ENCODE results near the gene ZNF502. TPM values are rescaled to one million over a fixed set of nuclear protein-coding genes. Genes with fewer than 3 reads are reported as not detected.

The ZNF502 gene
- polyA plus RNA-seq, 12 donors, result 5.1 to 9.2 (median 7.4) TPM; not detected in 1

DNA sequence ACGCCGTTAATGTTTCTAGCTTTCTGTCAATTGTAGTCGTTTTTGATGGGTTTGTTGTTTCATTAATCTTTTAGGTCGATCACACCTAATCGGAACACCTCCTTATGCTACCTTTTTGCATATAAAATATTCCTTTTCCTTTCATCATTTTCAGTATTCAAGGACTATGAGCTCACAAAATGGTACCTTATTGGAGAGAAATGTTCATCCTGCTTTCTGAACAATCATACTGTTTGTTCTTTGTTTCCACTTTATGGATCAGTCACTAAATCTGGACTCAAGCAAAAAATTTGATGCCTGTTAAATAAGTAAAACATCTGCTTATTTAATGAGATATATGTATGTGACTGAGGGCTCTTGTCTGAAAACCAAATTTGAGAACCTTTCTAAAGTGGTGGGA lies 50.2 kb downstream of the ZNF502 start:
- no peak for DNase-seq

GRCh38 chr3:44764248-44764647 lies 51.8 kb downstream of the ZNF502 start:
- no peak for DNase-seq

DNA sequence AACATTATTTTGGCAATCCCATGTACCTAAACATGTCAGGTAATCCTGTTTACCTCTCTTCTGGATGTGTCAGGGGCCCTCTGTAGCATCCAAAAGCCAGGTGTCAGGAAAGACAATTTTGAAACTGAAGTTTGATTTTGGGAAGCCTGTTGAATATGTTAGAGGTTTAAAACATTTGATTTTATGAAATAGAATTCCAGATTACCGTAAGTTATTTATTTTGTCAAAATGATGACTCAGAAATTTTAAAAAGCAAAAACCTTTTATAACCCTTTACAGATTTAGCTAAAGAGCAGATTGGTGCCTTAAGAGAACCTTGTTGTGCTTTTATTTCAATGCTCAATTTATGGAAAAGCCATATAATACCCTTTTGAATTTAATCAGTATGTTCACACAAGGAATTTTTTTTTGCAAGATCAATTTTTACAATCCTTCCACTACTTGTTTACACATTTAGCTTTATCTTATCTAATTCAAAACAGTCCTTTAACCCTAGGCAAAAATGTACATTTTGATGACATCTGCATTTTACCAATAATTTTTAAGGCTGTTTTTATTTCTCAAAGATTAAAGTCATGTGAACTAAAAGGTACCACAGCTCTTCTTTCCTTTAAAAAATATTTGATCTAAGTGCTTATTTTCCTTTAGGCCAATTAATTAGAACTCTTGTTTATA lies 59.1 kb downstream of the ZNF502 start:
- DNase-seq, result no peak

DNA sequence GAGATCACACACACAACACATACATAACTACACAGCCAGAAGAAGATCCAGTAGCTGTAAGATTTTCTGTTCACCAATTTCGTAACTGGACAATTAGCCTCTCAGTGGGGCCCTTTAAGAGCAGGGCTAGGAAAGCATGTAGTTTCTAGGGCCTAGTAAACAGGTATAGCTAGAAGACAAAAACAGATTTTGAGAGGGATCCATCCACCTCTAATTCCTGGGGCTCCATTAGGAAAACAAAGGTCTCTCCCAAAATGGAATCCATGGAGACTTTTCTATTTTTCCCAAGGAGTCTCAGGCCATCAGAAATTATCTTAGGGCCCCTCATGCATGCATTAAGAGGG lies 59.6 kb downstream of the ZNF502 start:
- DNase-seq, result no peak

Other genes with a start within 250 kb of the ZNF502 start
- gene ZNF445, start 235.0 kb upstream of the ZNF502 start, polyA plus RNA-seq (ENCODE audit: insufficient read length in 12 of 12), result 10 to 100 TPM in 11 of 12 donors, not detected in 1; 12.4 to 22.4 (median 16.9) TPM
- gene ZKSCAN7, start 157.5 kb upstream of the ZNF502 start, polyA plus RNA-seq (ENCODE audit: insufficient read length in 12 of 12), result 10 to 100 TPM in 1 of 12 donors, 1 to 10 TPM in 10, not detected in 1; 5.8 to 10.4 (median 8.1) TPM
- gene ZNF660, start 127.7 kb upstream of the ZNF502 start, polyA plus RNA-seq (ENCODE audit: insufficient read length in 12 of 12), result 1 to 10 TPM in 11 of 12 donors, not detected in 1; 3.4 to 9.8 (median 4.8) TPM
- gene ZNF197, start 87.6 kb upstream of the ZNF502 start, polyA plus RNA-seq (ENCODE audit: insufficient read length in 12 of 12), result 10 to 100 TPM in 11 of 12 donors, not detected in 1; 13.5 to 24.4 (median 20.2) TPM
- 1 to 10 TPM in 11 of 12 donors, not detected in 1; 5.7 to 9.2 (median 7.4) TPM for gene ZNF35, start 63.9 kb upstream of the ZNF502 start, polyA plus RNA-seq (ENCODE audit: insufficient read length in 12 of 12)
- gene ZNF501, start 17.0 kb downstream of the ZNF502 start, polyA plus RNA-seq (ENCODE audit: insufficient read length in 12 of 12), result 10 to 100 TPM in 1 of 12 donors, 1 to 10 TPM in 10, not detected in 1; 5.8 to 13.5 (median 7.0) TPM
- 10 to 100 TPM in 11 of 12 donors, not detected in 1; 32.2 to 55.5 (median 38.7) TPM for gene KIAA1143, start 49.0 kb downstream of the ZNF502 start, polyA plus RNA-seq (ENCODE audit: insufficient read length in 12 of 12)
- 10 to 100 TPM in 8 of 12 donors, 1 to 10 TPM in 3, not detected in 1; 7.1 to 20.0 (median 13.1) TPM for gene KIF15, start 49.1 kb downstream of the ZNF502 start, polyA plus RNA-seq (ENCODE audit: insufficient read length in 12 of 12)
- gene TMEM42, start 149.3 kb downstream of the ZNF502 start, polyA plus RNA-seq (ENCODE audit: insufficient read length in 12 of 12), result 10 to 100 TPM in 10 of 12 donors, 1 to 10 TPM in 1, not detected in 1; 8.5 to 15.9 (median 13.1) TPM
- under 1 TPM in 3 of 12 donors, not detected in 9; 0.05 to 0.18 (median 0.07) TPM for gene TGM4, start 161.9 kb downstream of the ZNF502 start, polyA plus RNA-seq (ENCODE audit: insufficient read length in 12 of 12)